ENCODE measurements around the gene PTPRE. TPM values are rescaled to one million over a fixed set of nuclear protein-coding genes. Genes with fewer than 3 reads are reported as not detected.
A peak's percentile ranks its signal among the peaks of the same experiment; 100 is the strongest.

The PTPRE gene
- total RNA-seq, 1 experiment from 2014 or later, result 0.70 TPM

- 0 out of 2 replicates have a peak, but pooled peaks cover 2% of the 10 kb centered on the region for H3K27me3 ChIP-seq (ENCODE audit: insufficient read depth, low read length)
- no peaks in the 10 kb centered on the region for H3K4me1 ChIP-seq (ENCODE audit: insufficient read depth, low read length)
- H3K23me2 ChIP-seq (ENCODE audit: insufficient read length, low read depth, low read length, poor library complexity, severe bottlenecking), result peaks cover 4% of the 10 kb centered on the region
- Mint-ChIP-seq H3K9me3 (no peaks in the 10 kb centered on the region), H3K4me1 (peaks cover 12 to 25% of the 10 kb centered on the region in 2 experiments), H3K27me3 (ENCODE audit: low read depth) (peaks cover 60% of the 10 kb centered on the region), H3K4me3 (no peak overlapping the region), H3K27ac (peak overlapping the region in 1 of 3 experiments; percentile 40; a peak in 1 of 7 replicates), H3K36me3 (ENCODE audit: insufficient read depth in 1 of 3, low read depth in 3 of 3) (no peaks in the 10 kb centered on the region)
- H4K20me1 ChIP-seq (ENCODE audit: control insufficient read depth, insufficient read depth, insufficient read length), result peaks cover 4% of the 10 kb centered on the region
- H3K56ac ChIP-seq (ENCODE audit: insufficient read length, low read depth, low read length), result no peak overlapping the region
- no peaks in the 10 kb centered on the region for H3K9me3 ChIP-seq (ENCODE audit: control insufficient read depth, low read depth, low read length)
- H3K79me1 ChIP-seq (ENCODE audit: insufficient read depth, low read depth, low read length, poor library complexity, severe bottlenecking), result no peaks in the 10 kb centered on the region
- H3K27ac ChIP-seq (ENCODE audit: insufficient read length, low read depth, low read length), result no peak overlapping the region
- no peak overlapping the region for H2BK15ac ChIP-seq (ENCODE audit: low read depth, low read length)
- H2BK5ac ChIP-seq (ENCODE audit: insufficient read length, low read length), result no peak overlapping the region
- no peak overlapping the region for H3K4ac ChIP-seq (ENCODE audit: low read depth, low read length)
- no peak overlapping the region for H3K4me2 ChIP-seq (ENCODE audit: insufficient read depth, insufficient read length, low read length)
- TF ChIP-seq, protein P1, sequence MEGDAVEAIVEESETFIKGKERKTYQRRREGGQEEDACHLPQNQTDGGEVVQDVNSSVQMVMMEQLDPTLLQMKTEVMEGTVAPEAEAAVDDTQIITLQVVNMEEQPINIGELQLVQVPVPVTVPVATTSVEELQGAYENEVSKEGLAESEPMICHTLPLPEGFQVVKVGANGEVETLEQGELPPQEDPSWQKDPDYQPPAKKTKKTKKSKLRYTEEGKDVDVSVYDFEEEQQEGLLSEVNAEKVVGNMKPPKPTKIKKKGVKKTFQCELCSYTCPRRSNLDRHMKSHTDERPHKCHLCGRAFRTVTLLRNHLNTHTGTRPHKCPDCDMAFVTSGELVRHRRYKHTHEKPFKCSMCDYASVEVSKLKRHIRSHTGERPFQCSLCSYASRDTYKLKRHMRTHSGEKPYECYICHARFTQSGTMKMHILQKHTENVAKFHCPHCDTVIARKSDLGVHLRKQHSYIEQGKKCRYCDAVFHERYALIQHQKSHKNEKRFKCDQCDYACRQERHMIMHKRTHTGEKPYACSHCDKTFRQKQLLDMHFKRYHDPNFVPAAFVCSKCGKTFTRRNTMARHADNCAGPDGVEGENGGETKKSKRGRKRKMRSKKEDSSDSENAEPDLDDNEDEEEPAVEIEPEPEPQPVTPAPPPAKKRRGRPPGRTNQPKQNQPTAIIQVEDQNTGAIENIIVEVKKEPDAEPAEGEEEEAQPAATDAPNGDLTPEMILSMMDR (conservative IDR thresholded peaks at IDR 0.05), result no peak
- no peak overlapping the region for H3K23ac ChIP-seq (ENCODE audit: insufficient read length, low read depth, low read length)
- no peak overlapping the region for H3T11ph ChIP-seq (ENCODE audit: low read length)
- no peak overlapping the region for H2AK5ac ChIP-seq (ENCODE audit: insufficient read length, low read length)
- no CpG with 5 or more reads among the region's 3 CpGs for WGBS (ENCODE audit: extremely low coverage, insufficient read length, low lambda C conversion rate)
- H2BK12ac ChIP-seq (ENCODE audit: insufficient read length, low read depth, low read length), result no peak overlapping the region
- no peak overlapping the region for H3K18ac ChIP-seq (ENCODE audit: insufficient read length, low read depth, low read length)
- no peak overlapping the region for H3K14ac ChIP-seq (ENCODE audit: insufficient read depth, low read length)
- H2BK20ac ChIP-seq (ENCODE audit: low read depth, low read length, poor library complexity, severe bottlenecking), result no peak overlapping the region
- H2AFZ ChIP-seq (ENCODE audit: low read length), result no peak overlapping the region
- no peak overlapping the region for H2BK120ac ChIP-seq (ENCODE audit: low read depth, low read length, poor library complexity, severe bottlenecking)
- H4K5ac ChIP-seq (ENCODE audit: insufficient read length, low read depth, low read length), result no peak overlapping the region
- H3K9ac ChIP-seq (ENCODE audit: extremely low read depth, insufficient read length, low read length), result no peak overlapping the region
- no peaks in the 10 kb centered on the region for H3K79me2 ChIP-seq (ENCODE audit: insufficient read depth, low read length)
- no peak overlapping the region for H4K91ac ChIP-seq (ENCODE audit: insufficient read length, low read depth, low read length)
- DNase-seq, result no peak
- no peak overlapping the region for H4K8ac ChIP-seq (replicated peaks; ENCODE audit: insufficient read length, low read depth, low read length)
Measured at GRCh38 chr10:128044186-128044585, 137.3 kb downstream of the PTPRE start.

Data from H9 (cell line).